Calu3 (cell line): ENCODE data around the gene MSGN1. TPM values are rescaled to one million over a fixed set of nuclear protein-coding genes. Genes with fewer than 3 reads are reported as not detected.

Source experiments
- BruUV-seq: library from RNA; stranded (reverse); fragments of 400-500 nt; replicated peaks from 2 replicates; lab custom pipeline; 2021; lab: Mats Ljungman, UMichigan
- CTCF ChIA-PET: fragments of 300-600 bp; sonication (Branson Sonifier 250); formaldehyde crosslinking; loops from one replicate; lab custom pipeline; 2022; ENCODE audit warnings: antibody characterized with exemption; lab: Charles Lee
- DNase-seq: peaks from one replicate; pipeline ENCODE4 v3.0.0; 2022
- H3K27ac Mint-ChIP-seq: one replicate; pipeline ENCODE4 v1.8.0; 2022; ENCODE audit warnings: mixed read lengths; ENCODE audit not compliant: unreplicated experiment
- H3K27me3 Mint-ChIP-seq: one replicate; pipeline ENCODE4 v1.8.0; 2022; ENCODE audit warnings: mixed read lengths; ENCODE audit not compliant: unreplicated experiment
- H3K36me3 Mint-ChIP-seq: one replicate; pipeline ENCODE4 v1.8.0; 2022; ENCODE audit warnings: mild to moderate bottlenecking, moderate library complexity, mixed read lengths; ENCODE audit not compliant: insufficient read depth, unreplicated experiment
- H3K4me1 Mint-ChIP-seq: one replicate; pipeline ENCODE4 v1.8.0; 2022; ENCODE audit warnings: mild to moderate bottlenecking, low read depth, mixed read lengths; ENCODE audit not compliant: unreplicated experiment
- H3K4me3 Mint-ChIP-seq: one replicate; pipeline ENCODE4 v1.8.0; 2022; ENCODE audit warnings: mild to moderate bottlenecking, low read depth, moderate library complexity, mixed read lengths; ENCODE audit not compliant: unreplicated experiment
- H3K9me3 Mint-ChIP-seq: one replicate; pipeline ENCODE4 v1.8.0; 2022; ENCODE audit warnings: low read depth, mixed read lengths; ENCODE audit not compliant: unreplicated experiment
- intact Hi-C: fragments of 100-400 bp; cut with micrococcal nuclease; formaldehyde crosslinking; loops from one replicate; pipeline ENCODE4 v1.10.0; 2022; ENCODE audit not compliant: unreplicated experiment
- total RNA-seq: library from RNA; stranded (reverse); gene quantifications from 2 replicates; pipeline ENCODE4 v1.2.3, GENCODE V29; 2022
- TF ChIP-seq, protein P1 (sequence below): fragments of 200-600 bp; IDR thresholded peaks from one replicate; pipeline ENCODE4 v1.8.0; 2022; ENCODE audit warnings: antibody characterized with exemption; ENCODE audit not compliant: unreplicated experiment

MSGN1 gene
- total RNA-seq, 1 experiment from 2014 or later: not detected

- peaks cover 48% of the 10 kb centered on the region for H3K27me3 Mint-ChIP-seq
- no peaks in the 10 kb centered on the region for H3K4me1 Mint-ChIP-seq
- no peak overlapping the region for H3K27ac Mint-ChIP-seq
- no peak for DNase-seq
- BruUV-seq: no TSS peak
- TF ChIP-seq, protein P1, sequence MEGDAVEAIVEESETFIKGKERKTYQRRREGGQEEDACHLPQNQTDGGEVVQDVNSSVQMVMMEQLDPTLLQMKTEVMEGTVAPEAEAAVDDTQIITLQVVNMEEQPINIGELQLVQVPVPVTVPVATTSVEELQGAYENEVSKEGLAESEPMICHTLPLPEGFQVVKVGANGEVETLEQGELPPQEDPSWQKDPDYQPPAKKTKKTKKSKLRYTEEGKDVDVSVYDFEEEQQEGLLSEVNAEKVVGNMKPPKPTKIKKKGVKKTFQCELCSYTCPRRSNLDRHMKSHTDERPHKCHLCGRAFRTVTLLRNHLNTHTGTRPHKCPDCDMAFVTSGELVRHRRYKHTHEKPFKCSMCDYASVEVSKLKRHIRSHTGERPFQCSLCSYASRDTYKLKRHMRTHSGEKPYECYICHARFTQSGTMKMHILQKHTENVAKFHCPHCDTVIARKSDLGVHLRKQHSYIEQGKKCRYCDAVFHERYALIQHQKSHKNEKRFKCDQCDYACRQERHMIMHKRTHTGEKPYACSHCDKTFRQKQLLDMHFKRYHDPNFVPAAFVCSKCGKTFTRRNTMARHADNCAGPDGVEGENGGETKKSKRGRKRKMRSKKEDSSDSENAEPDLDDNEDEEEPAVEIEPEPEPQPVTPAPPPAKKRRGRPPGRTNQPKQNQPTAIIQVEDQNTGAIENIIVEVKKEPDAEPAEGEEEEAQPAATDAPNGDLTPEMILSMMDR: no peak
- H3K4me3 Mint-ChIP-seq: no peak overlapping the region
- no peaks in the 10 kb centered on the region for H3K9me3 Mint-ChIP-seq
- CTCF ChIA-PET: interaction anchor here (0.8 kb wide), 1 partner anchor 12 kb away, joined by 3 read pairs; no protein-coding TSS in a partner anchor
- H3K36me3 Mint-ChIP-seq: no peaks in the 10 kb centered on the region
- intact Hi-C loops: no loop called here
These were observed 25.0 kb upstream of the MSGN1 start for GRCh38 chr2:17791121-17791816.

DNA sequence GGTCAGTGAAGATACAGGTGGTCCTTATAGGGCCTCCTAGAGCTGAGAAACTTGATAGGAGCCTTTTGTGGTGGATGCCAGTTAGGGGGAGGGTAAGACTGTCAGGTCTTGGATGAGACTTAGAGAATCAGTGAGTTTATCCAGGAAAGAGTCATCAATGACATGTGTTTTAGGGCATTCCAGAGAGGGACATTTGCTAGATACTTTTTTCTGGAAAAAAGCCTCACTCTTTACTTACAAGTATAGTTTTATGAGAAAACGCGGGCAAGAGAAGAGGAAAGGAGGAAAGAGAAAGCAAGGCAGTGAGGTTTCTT is 24.5 kb upstream of the MSGN1 start:
- Mint-ChIP-seq H3K27me3 (peaks cover 48% of the 10 kb centered on the region), H3K9me3 (no peaks in the 10 kb centered on the region), H3K4me3 (no peak overlapping the region), H3K4me1 (no peaks in the 10 kb centered on the region), H3K27ac (no peak overlapping the region), H3K36me3 (no peaks in the 10 kb centered on the region)
- CTCF ChIA-PET: no interaction called here
- intact Hi-C loops: no loop called here
- TF ChIP-seq, protein P1: no peak
- no peak for DNase-seq
- BruUV-seq: no TSS peak

DNA sequence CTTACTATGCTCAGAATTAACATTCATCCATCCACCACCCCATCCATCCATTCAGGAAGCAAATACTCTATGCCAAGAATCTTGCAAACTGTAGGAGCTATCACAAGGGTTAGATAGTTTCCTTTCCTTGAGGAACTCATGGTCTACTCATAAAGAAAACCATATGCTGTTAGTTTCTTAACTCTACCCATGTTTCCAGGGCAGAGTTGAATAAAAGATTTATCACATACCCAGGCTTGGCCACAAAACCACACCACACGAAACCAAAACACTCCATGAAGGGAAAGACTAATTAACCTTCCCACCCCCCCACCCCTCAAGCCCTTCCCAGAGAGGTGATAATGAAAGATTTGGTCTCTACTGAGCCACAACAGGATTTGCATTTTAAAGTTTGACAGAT is 23.7 kb upstream of the MSGN1 start:
- Mint-ChIP-seq H3K9me3 (no peaks in the 10 kb centered on the region), H3K27me3 (peaks cover 48% of the 10 kb centered on the region), H3K4me3 (no peak overlapping the region), H3K4me1 (no peaks in the 10 kb centered on the region), H3K36me3 (no peaks in the 10 kb centered on the region), H3K27ac (no peak overlapping the region)
- CTCF ChIA-PET: no interaction called here
- TF ChIP-seq, protein P1: no peak
- DNase-seq: no peak
- intact Hi-C loops: no loop called here
- no TSS peak for BruUV-seq

DNA sequence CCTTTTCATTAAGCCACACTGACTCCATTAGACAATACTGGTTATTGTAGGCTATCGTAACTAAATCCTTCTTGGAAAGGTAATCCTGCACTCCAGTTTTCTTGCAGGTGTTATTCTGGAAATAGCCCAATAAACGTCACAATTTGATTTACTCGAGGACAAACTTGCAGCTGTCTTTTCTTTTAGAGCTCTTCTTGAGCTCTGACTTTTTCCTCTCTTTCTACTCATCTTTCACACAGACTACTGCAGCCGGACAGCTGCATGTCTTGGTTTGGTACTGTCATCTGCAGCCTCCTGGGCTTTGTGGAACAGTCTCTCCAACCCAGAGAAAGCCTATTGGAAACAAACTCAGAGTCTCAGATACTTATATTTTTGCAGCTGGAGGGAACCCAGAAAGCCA is 23.0 kb upstream of the MSGN1 start:
- intact Hi-C loops: no loop called here
- CTCF ChIA-PET: interaction anchor here (0.6 kb wide), 1 partner anchor 1318 kb away, joined by 3 read pairs; no protein-coding TSS in a partner anchor
- Mint-ChIP-seq H3K9me3 (no peaks in the 10 kb centered on the region), H3K36me3 (no peaks in the 10 kb centered on the region), H3K27me3 (peaks cover 48% of the 10 kb centered on the region), H3K4me3 (no peak overlapping the region), H3K27ac (no peak overlapping the region), H3K4me1 (no peaks in the 10 kb centered on the region)
- DNase-seq: no peak
- no TSS peak for BruUV-seq
- TF ChIP-seq, protein P1: no peak
